H1 (cell line): ENCODE results near the gene PCDH9. TPM values are rescaled to one million over a fixed set of nuclear protein-coding genes. Genes with fewer than 3 reads are reported as not detected.

Experiments
- CEBPB ChIP-seq: IDR thresholded peaks from 2 replicates; pipeline ENCODE4 v1.6.1; 2012; ENCODE audit warnings: low read depth, low read length
- CTBP2 ChIP-seq: IDR thresholded peaks from 2 replicates; pipeline ENCODE4 v1.7.0; 2011; ENCODE audit warnings: borderline replicate concordance, mild to moderate bottlenecking, moderate library complexity, mixed read lengths, low read length; ENCODE audit not compliant: insufficient read depth, insufficient read length
- ZNF274 ChIP-seq: IDR thresholded peaks from 2 replicates; pipeline ENCODE4 v1.7.0; 2012; ENCODE audit warnings: low read length, borderline replicate concordance; ENCODE audit errors: extremely low read depth
- polyA plus RNA-seq, 7 experiments: library from polyadenylated mRNA; depleted of rRNA in 3 of 7; stranded (reverse) in 5 of 7; unstranded in 2 of 7; fragments of >200 nt in 5 of 7; fragments of 200-250 nt in 2 of 7; gene quantifications; 1 replicate in 5 of 7; 2 replicates in 1 of 7; 4 replicates in 1 of 7; pipeline versions ENCODE4 v1.2.1 to v1.2.3, GENCODE V29; 2011 to 2013; ENCODE audit warnings: missing spikeins in 2 of 7, mixed read lengths in 2 of 7
- total RNA-seq: library from RNA; stranded (reverse); fragmentation: NEBNext Ultra II Directional; extraction: Animal tissue kit (Norgen Biotek cat#: 25700); gene quantifications from 2 replicates; pipeline ENCODE4 v1.2.1, GENCODE V29; 2021

PCDH9 gene
- total and polyA plus RNA-seq, 2 of the 8 experiments (the other 6 are each of a cell fraction or from before 2014, with no cell fraction given), result 0.12 to 0.60 TPM

DNA sequence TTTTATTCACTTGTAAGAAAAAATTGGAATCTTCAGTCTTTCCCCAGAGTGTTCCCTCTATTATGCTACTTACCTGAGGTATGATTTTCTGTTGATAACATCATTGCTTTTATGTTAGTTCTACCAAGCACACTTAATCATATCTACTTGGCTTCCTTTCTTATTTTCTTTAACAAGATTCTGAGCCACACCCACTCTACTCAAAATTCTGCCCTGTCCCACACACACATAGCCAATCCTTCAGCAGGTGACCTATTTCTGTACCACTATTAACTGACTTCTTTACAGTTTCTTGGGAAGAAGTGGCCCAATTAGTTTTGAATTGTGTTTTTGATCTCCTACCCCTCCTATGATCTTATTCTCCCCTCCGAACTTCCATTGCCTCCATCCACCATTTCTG is 215.7 kb downstream of the PCDH9 start (continued):
- TF ChIP-seq CEBPB (no peak), CTBP2 (no peak), ZNF274 (no peak)
